PC-9 (cell line): ENCODE measurements around the gene FBXL14.

Experiments used
- CTCF ChIP-seq: fragments of 200-600 bp; sonication (generic); conservative IDR thresholded peaks from 2 replicates; pipeline ENCODE4 v1.6.1; 2017; ENCODE audit warnings: mixed run types, antibody characterized with exemption, mild to moderate bottlenecking, moderate library complexity
- EZH2 ChIP-seq: fragments of 200-600 bp; sonication (generic); IDR thresholded peaks from 2 replicates; pipeline ENCODE4 v1.8.0; 2017; ENCODE audit warnings: antibody characterized with exemption, low read depth

GRCh38 chr12:1523046-1523445 is 71.3 kb downstream of the FBXL14 start:
- no peak for TF ChIP-seq CTCF
- no peak for TF ChIP-seq EZH2
